ENCODE measurements around the gene DNAJC12. TPM values are rescaled to one million over a fixed set of nuclear protein-coding genes. Genes with fewer than 3 reads are reported as not detected.
"Not testable (repeated sequence)": the region's sequence is repeated elsewhere in the genome, so short reads cannot be mapped to it uniquely, and the experiment has no call there.

The DNAJC12 gene
- polyA plus RNA-seq, 5 donors = 6.6 to 9.4 (median 8.2) TPM

DNA sequence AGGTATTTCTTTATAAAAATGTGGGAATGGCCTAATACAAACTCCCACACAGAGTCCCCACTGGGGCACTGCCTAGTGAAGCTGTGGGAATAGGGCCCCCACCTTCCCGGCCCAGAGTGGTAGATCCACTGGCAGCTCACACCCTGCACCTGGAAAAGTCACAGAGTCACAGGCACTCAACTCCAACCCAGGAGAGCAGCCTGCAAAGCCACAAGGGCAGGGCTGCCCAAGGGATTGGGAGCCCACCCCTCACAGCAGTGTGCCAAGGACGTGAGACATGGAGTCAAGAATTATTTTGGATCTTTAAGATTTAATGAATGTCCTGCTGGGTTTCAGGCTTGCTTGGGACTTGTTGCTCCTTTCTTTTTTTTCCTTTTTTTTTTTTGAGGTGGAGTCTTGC, 5.3 kb upstream of the DNAJC12 start:
- no peak for DNase-seq

GRCh38 chr10:67841737-67842136, 3.7 kb upstream of the DNAJC12 start:
- DNase-seq = no peak

- DNase-seq = no peak
These were observed 2.0 kb upstream of the DNAJC12 start for GRCh38 chr10:67839951-67840350.

GRCh38 chr10:67839511-67839910, 1.5 kb upstream of the DNAJC12 start:
- DNase-seq = not testable (repeated sequence)

GRCh38 chr10:67836972-67837371, 1.0 kb downstream of the DNAJC12 start:
- DNase-seq = no peak

DNA sequence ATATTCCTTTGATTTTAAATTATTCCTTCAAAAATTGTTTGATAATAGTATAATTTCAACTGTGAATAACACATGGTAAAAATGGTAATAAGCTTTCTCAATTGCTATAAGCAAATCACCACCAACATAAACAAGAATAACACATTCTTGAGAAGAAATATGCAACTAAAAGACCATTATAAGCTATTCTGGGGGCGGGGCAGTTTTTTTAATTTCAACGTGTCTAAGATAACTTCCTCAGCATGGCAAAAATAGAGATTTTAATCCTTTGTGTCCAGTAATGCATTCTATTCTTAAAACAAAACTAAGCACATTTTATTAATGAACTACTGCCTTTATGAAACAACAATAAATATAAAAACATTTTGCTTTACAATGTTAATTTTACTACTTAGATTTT, 1.5 kb downstream of the DNAJC12 start:
- no peak for DNase-seq

- not testable (repeated sequence) for DNase-seq
These were observed 2.2 kb downstream of the DNAJC12 start for GRCh38 chr10:67835541-67836394.

DNA sequence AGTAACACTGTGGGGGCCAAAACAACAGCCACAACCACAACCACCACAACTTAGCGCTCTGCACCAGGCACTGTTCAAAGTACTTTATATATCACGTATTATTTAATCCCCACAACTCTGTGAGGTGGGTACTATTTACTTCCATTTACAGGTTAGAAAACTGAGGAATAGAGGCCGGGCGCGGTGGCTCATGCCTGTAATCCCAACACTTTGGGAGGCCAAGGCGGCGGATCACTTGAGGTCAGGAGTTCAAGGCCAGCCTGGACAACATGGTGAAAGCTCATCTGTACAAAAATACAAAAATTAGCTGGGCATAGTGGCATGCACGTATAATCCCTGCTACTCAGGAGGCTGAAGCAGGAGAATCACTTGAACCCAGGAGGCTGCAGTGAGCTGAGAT, 3.6 kb downstream of the DNAJC12 start:
- no peak for DNase-seq

- DNase-seq = no peak
These were observed 10.2 kb downstream of the DNAJC12 start for GRCh38 chr10:67827811-67828210.

DNA sequence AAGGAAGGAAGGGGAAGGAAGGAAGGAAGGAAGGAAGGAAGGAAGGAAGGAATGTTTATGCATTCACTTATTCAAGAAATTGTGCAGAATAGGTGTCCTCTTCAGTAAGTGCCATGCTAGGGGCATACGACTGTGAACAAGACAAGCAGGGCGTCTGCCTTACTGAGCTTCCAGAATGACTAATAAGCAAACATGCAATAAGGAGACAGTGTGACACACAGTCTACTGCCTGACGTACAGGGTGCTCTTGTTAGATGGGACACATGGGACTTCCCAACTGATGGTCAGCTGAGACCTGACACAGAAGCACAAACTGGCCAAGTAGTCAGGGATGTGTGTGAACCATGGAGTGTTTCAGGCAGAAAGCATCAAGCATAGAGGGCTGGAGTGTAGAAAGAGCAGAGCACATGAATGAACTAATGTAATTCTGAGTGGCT, 18.2 kb downstream of the DNAJC12 start:
- no peak for DNase-seq

GRCh38 chr10:67818323-67818722, 19.7 kb downstream of the DNAJC12 start:
- DNase-seq = no peak

GRCh38 chr10:67816719-67817118, 21.3 kb downstream of the DNAJC12 start:
- no peak for DNase-seq

DNA sequence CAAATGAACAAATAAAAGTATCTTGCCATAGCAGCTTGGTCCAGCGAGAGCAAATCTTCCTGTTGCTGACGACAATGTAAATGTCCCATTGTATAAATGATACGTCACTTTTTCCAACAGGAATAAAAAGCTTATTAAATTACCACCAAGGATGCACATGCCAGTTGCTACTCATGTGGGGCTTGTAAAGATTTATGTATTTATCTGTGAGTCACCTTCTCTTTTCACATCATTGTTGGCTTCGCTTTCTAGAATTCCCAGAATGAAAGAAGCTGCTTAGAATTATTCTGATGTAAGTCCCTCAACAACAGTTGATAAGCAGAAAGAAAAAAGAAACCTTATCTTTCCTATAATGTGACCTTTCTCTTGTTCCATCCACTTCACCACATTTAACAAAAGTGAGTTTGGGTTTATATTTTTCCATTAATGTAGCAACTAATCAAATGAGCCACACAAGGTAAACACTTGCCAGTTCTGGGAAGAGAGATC, 22.4 kb downstream of the DNAJC12 start:
- DNase-seq = no peak

- DNase-seq = no peak
These were observed 26.0 kb downstream of the DNAJC12 start for GRCh38 chr10:67812007-67812406.

DNA sequence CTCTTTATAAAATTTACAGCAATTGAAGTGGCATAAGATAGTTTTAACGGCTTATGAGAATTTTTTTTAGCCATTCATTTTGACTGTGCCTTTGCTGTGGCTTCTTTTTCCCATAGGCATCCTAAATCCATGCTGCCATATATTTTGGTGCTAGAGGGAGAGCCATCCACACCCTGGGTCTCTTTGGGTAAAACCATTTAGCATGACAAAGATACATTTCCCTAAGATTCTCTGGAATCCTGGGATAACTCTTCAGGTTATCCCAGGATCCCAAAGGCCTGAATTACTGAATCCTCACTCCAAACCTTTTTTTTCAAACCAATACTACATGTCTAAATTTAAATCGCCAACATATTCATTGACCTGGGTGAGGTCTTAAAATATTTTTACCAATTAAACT, 28.9 kb downstream of the DNAJC12 start:
- DNase-seq = no peak

DNA sequence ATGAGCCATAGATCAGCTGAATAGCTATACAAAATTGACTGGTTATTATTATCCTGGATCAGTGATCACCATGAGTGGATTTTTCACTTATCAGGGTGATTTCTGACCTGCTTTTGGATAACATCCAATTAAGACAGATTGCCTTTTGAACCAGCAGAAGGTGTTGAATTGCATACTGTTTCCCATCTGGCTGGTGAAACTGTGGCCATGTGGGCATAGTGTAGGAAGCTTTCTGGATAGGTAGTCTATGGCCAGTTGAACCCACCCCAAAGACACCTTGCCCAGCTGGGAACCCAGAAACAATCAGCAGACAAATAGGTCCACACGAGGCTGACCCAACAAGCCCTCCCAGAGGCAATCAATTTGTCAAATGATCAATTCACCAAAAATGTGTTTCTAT, 29.3 kb downstream of the DNAJC12 start:
- DNase-seq = no peak

DNA sequence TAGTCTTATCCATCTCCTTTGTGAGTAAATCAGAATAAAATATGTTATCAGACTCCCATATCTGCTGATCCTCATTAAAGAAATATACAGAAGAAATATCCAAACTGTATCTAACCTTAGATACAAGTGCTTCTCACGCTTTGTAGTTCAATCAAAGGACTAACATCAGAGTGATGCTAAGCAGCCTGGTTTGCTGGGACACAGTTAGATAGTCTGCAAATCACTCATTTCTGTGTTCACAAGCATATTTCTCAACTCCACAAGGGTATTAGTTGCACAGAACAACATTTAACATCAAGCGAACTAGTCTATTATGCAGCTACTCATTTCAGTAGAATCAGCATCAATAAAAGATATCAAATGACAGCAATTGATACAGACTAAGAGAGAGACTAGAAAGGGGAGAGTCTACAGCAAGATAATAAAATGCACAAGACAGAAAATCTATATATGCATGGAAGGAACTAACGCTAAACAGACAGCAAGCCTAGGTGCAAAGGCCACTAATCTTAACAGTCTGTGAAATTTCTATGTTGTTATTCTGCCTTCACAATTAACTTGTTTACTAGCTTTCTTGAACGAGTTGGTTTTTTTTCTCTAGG, 30.0 kb downstream of the DNAJC12 start:
- DNase-seq = no peak

DNA sequence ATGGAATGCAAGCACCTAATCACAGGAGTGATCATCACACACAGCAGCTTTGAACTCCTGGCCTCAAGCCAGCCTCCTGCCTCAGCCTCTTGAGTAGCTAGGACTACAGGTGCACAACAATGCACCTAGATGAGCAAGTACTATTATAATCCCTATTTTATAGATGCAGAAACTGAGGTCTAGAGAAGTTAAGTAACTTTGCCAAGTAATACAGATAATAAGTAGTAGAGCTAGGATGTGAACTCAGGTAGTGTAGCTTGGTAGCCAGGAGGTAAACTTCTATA, 33.7 kb downstream of the DNAJC12 start:
- DNase-seq = no peak

GRCh38 chr10:67803588-67804394, 34.2 kb downstream of the DNAJC12 start:
- no peak for DNase-seq

DNA sequence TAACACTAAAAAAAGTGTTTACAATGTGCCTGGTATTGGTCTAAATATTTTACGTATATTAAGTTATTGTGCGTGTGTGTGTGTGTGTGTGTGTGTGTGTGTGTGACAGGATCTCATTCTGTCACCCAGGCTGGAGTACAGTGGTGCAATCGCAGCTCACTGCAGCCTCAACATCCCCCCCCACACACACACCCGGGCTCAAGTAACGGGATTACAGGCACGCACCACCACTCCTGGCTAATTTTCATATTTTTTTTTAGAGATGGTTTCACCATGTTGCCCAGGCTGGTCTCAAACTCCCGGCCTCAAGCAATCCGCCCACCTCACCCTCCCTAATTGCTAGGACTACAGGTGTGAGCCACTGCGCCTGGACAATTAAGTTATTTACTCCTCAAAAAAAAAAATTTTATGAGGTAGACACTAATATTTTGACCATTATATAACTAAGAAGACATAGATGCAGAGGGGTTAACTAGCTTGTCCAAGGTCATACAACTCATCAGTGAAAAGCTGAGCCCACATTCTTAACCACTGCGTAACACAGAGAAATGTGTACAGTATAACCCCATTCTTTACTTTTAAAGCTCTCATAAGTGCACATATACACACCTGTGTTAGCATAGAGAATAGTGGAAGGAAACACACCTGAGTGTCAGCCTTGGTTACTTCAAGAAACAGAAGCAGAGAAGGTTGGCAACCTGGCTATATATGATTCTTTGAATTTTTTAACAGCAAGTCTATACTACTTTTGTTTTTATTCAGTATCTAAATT, 35.0 kb downstream of the DNAJC12 start:
- no peak for DNase-seq

DNA sequence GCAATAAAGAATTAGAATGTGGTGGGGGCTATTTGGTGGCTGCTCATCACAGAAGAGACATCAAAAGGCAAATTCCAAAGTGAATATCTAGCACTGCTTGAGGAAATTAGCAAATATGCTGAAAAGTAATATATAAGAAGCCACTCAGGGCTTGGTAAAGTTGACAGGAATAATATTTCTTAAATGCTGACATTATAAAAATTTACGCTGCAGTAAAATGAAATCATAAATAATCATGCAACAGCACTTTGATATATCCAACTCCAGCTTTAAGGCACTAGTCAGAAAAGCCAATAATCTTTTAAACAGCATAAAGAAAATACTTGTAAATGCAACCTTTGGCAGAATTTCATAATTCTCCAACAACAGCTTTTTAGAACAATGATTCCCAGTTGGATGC, 36.9 kb downstream of the DNAJC12 start:
- no peak for DNase-seq

- no peak for DNase-seq
These were observed 43.0 kb downstream of the DNAJC12 start for GRCh38 chr10:67794909-67795460.
